HEK293T (cell line): ENCODE data around the gene TUBB3.

Experiments
- FOXM1 ChIP-seq: fragments of 450-650 bp; IDR thresholded peaks from 2 replicates; pipeline ENCODE4 v1.6.1; 2017; ENCODE audit warnings: mild to moderate bottlenecking, borderline replicate concordance
- L3MBTL2 ChIP-seq: fragments of 450-650 bp; conservative IDR thresholded peaks from 2 replicates; pipeline ENCODE4 v1.6.1; 2016; ENCODE audit warnings: mild to moderate bottlenecking
- NFRKB ChIP-seq: fragments of 450-650 bp; IDR thresholded peaks from 2 replicates; pipeline ENCODE4 v1.6.1; 2016; ENCODE audit warnings: mild to moderate bottlenecking, moderate library complexity
- SP1 ChIP-seq: fragments of 450-650 bp; IDR thresholded peaks from 2 replicates; pipeline ENCODE4 v1.6.1; 2017
- SUZ12 ChIP-seq: fragments of 450-650 bp; IDR thresholded peaks from 2 replicates; pipeline ENCODE4 v1.6.1; 2016; ENCODE audit warnings: mild to moderate bottlenecking

GRCh38 chr16:89881368-89881730 lies 41.8 kb upstream of the TUBB3 start:
- TF ChIP-seq NFRKB (no peak), SP1 (no peak), SUZ12 (no peak), FOXM1 (no peak), L3MBTL2 (no peak)
